CD4-positive, alpha-beta T cell (primary cell): ENCODE results near the gene DUSP28. TPM values are rescaled to one million over a fixed set of nuclear protein-coding genes. Genes with fewer than 3 reads are reported as not detected.
"Not testable (repeated sequence)": the region's sequence is repeated elsewhere in the genome, so short reads cannot be mapped to it uniquely, and the experiment has no call there.

Source experiments
- ATAC-seq: fragments of 200-7000 bp; cut with Tn5 transposase; one replicate; pipeline ENCODE4 v1.10.0; 2022; ENCODE audit warnings: mild to moderate bottlenecking; ENCODE audit not compliant: poor library complexity
- CTCF ChIA-PET: fragments of 350-600 bp; sonication (Branson Sonifier 250); formaldehyde crosslinking; loops from one replicate; lab custom pipeline; 2021; ENCODE audit warnings: antibody characterized with exemption, inconsistent platforms; lab: Charles Lee
- POLR2A ChIA-PET: fragments of 350-600 bp; sonication (Branson Sonifier 250); formaldehyde crosslinking; loops from one replicate; lab custom pipeline; 2021; ENCODE audit warnings: antibody characterized with exemption, inconsistent platforms; lab: Charles Lee
- DNase-seq, 14 experiments: peaks; one replicate each; pipeline ENCODE4 v3.0.0-alpha.2; 2013 to 2020; ENCODE audit warnings: mixed read lengths in 2 of 14
- H3K27ac ChIP-seq, 2 donors: one replicate each; pipeline versions ENCODE4 v1.5.1 to v1.7.0; 2013; ENCODE audit warnings: low read length in 2 of 2, low read depth in 1 of 2, mild to moderate bottlenecking in 1 of 2
- H3K27me3 ChIP-seq, 2 experiments: 1 replicate in 1 of 2; 2 replicates in 1 of 2; pipeline versions ENCODE4 v1.6.1 to v1.7.0; 2013; ENCODE audit warnings: low read length in 2 of 2, control low read depth in 1 of 2, mild to moderate bottlenecking in 1 of 2, moderate library complexity in 1 of 2; ENCODE audit not compliant: insufficient read depth in 2 of 2, control insufficient read depth in 1 of 2
- H3K36me3 ChIP-seq: one replicate; pipeline ENCODE4 v1.6.1; 2013; ENCODE audit warnings: low read length, control low read depth; ENCODE audit not compliant: insufficient read depth
- H3K4me1 ChIP-seq: one replicate; pipeline ENCODE4 v1.6.1; 2013; ENCODE audit warnings: low read length, control low read depth; ENCODE audit not compliant: insufficient read depth
- H3K4me3 ChIP-seq: one replicate; pipeline ENCODE4 v1.5.1; 2013; ENCODE audit warnings: mild to moderate bottlenecking, low read length, moderate library complexity
- H3K9me3 ChIP-seq, 2 experiments: 1 replicate in 1 of 2; 2 replicates in 1 of 2; pipeline versions ENCODE4 v1.6.1 to v1.7.0; 2013; ENCODE audit warnings: low read length in 2 of 2, mild to moderate bottlenecking in 2 of 2, control low read depth in 1 of 2, moderate library complexity in 1 of 2; ENCODE audit not compliant: control insufficient read depth in 1 of 2, insufficient read depth in 1 of 2
- H3K27ac Mint-ChIP-seq: one replicate; pipeline ENCODE4 v1.8.0; 2020; ENCODE audit warnings: mixed read lengths
- H3K27me3 Mint-ChIP-seq: one replicate; pipeline ENCODE4 v1.8.0; 2021; ENCODE audit warnings: mixed read lengths
- H3K36me3 Mint-ChIP-seq: one replicate; pipeline ENCODE4 v1.8.0; 2021; ENCODE audit warnings: low read depth, mixed read lengths
- H3K4me1 Mint-ChIP-seq: one replicate; pipeline ENCODE4 v1.8.0; 2021; ENCODE audit warnings: low read depth, mixed read lengths
- H3K4me3 Mint-ChIP-seq: one replicate; pipeline ENCODE4 v1.8.0; 2020; ENCODE audit warnings: mild to moderate bottlenecking, mixed read lengths
- H3K9me3 Mint-ChIP-seq: one replicate; pipeline ENCODE4 v1.8.0; 2020; ENCODE audit warnings: mixed read lengths
- CTCF ChIP-seq: fragments of 200-600 bp; IDR thresholded peaks from one replicate; pipeline ENCODE4 v1.8.0; 2022; ENCODE audit warnings: antibody characterized with exemption, mild to moderate bottlenecking
- intact Hi-C, 2 experiments: fragments of 100-400 bp; cut with DNase I in 1 of 2; cut with micrococcal nuclease in 1 of 2; formaldehyde crosslinking; loops; one replicate each; pipeline versions ENCODE4 v1.15.1 to v1.9.0; 2023 to 2025; cut with DNase I, micrococcal nuclease
- total RNA-seq, 174 experiments: library from RNA in 2 of 174; stranded (reverse) in 2 of 174; gene quantifications; one replicate each; pipeline ENCODE4 v1.2.3 and lab custom pipeline; 2021 to 2026

Gene DUSP28
- total RNA-seq, 2 experiments from 2014 or later = 18.3 to 18.9 TPM

- peaks cover 25% of the 10 kb centered on the region for H3K9me3 Mint-ChIP-seq
- peaks cover 6% of the 10 kb centered on the region for H3K4me1 Mint-ChIP-seq
- no peak overlapping the region for H3K4me3 ChIP-seq
- ChIA-PET POLR2A (no interaction called here), CTCF (no interaction called here)
- no peaks in the 10 kb centered on the region for H3K4me1 ChIP-seq
- intact Hi-C loops = no loop called here
- ATAC-seq (no peak), DNase-seq (no peak)
- peaks cover 25% of the 10 kb centered on the region for H3K36me3 ChIP-seq
- H3K9me3 ChIP-seq = peaks cover 14 to 17% of the 10 kb centered on the region in 2 experiments
- H3K36me3 Mint-ChIP-seq = peaks cover 90% of the 10 kb centered on the region
- no peaks in the 10 kb centered on the region for H3K27me3 Mint-ChIP-seq
- H3K4me3 Mint-ChIP-seq = no peak overlapping the region
- H3K27ac ChIP-seq = no peak overlapping the region
- TF ChIP-seq CTCF = no peak
- no peak overlapping the region for H3K27ac Mint-ChIP-seq
- H3K27me3 ChIP-seq = no peaks in the 10 kb centered on the region
Observed at GRCh38 chr2:240531038-240531437, 29.1 kb upstream of the DUSP28 start.

GRCh38 chr2:240532031-240532775 is 28.0 kb upstream of the DUSP28 start:
- Histone ChIP-seq H3K9me3 (peaks cover 9 to 17% of the 10 kb centered on the region in 2 experiments), H3K4me3 (no peak overlapping the region), H3K27me3 (no peaks in the 10 kb centered on the region), H3K36me3 (peaks cover 26% of the 10 kb centered on the region), H3K27ac (no peak overlapping the region), H3K4me1 (no peaks in the 10 kb centered on the region)
- Mint-ChIP-seq H3K4me3 (no peak overlapping the region), H3K4me1 (peaks cover 6% of the 10 kb centered on the region), H3K27ac (no peak overlapping the region), H3K9me3 (peaks cover 22% of the 10 kb centered on the region), H3K36me3 (peaks cover 92% of the 10 kb centered on the region), H3K27me3 (no peaks in the 10 kb centered on the region)
- ATAC-seq (no peak), DNase-seq (no peak)
- ChIA-PET POLR2A (no interaction called here), CTCF (no interaction called here)
- intact Hi-C loops = no loop called here
- TF ChIP-seq CTCF = no peak

GRCh38 chr2:240538031-240538780 is 22.0 kb upstream of the DUSP28 start:
- ChIA-PET CTCF (interaction anchor here (1.0 kb wide), 1 partner anchor 24 kb away, joined by 3 read pairs; no protein-coding TSS in a partner anchor), POLR2A (no interaction called here)
- Histone ChIP-seq H3K27me3 (no peaks in the 10 kb centered on the region), H3K9me3 (no peaks in the 10 kb centered on the region), H3K27ac (no peak overlapping the region), H3K36me3 (peaks cover 43% of the 10 kb centered on the region), H3K4me3 (no peak overlapping the region), H3K4me1 (no peaks in the 10 kb centered on the region)
- intact Hi-C loops = no loop called here
- Mint-ChIP-seq H3K4me1 (peaks cover 16% of the 10 kb centered on the region), H3K27me3 (no peaks in the 10 kb centered on the region), H3K9me3 (peaks cover 3% of the 10 kb centered on the region), H3K36me3 (peaks cover 74% of the 10 kb centered on the region), H3K4me3 (no peak overlapping the region), H3K27ac (no peak overlapping the region)
- DNase-seq = no peak
- TF ChIP-seq CTCF = no peak
- no peak for ATAC-seq

GRCh38 chr2:240539101-240539500 is 21.1 kb upstream of the DUSP28 start:
- DNase-seq, H3K9me3 ChIP-seq, H3K27me3 ChIP-seq, ATAC-seq, H3K27me3 Mint-ChIP-seq, H3K9me3 Mint-ChIP-seq, H3K4me1 ChIP-seq, POLR2A ChIA-PET, H3K4me3 Mint-ChIP-seq, H3K4me3 ChIP-seq, intact Hi-C loops, CTCF ChIA-PET, H3K27ac Mint-ChIP-seq, H3K27ac ChIP-seq: not testable (repeated sequence)
- H3K36me3 Mint-ChIP-seq = peaks cover 71% of the 10 kb centered on the region
- H3K36me3 ChIP-seq = peaks cover 41% of the 10 kb centered on the region
- peaks cover 16% of the 10 kb centered on the region for H3K4me1 Mint-ChIP-seq
